Measurements from ENCODE around the gene LCAT. TPM values are rescaled to one million over a fixed set of nuclear protein-coding genes. Genes with fewer than 3 reads are reported as not detected.

Gene LCAT
- total and polyA plus RNA-seq, 9 of the 15 experiments (the other 6 are each of a cell fraction or from before 2014, with no cell fraction given): 0.46 to 21.0 (median 5.0) TPM

GRCh38 chr16:67967958-67968399 lies 24.1 kb upstream of the LCAT start (continued):
- TF ChIP-seq RREB1 (CRISPR knock-in tag; IDR thresholded peaks at IDR 0.05) (no peak), POLR3G (IDR thresholded peaks at IDR 0.05; ENCODE audit: extremely low read depth, insufficient read length, insufficient replicate concordance) (no peak), ARID3B (CRISPR knock-in tag; IDR thresholded peaks at IDR 0.05; ENCODE audit: borderline replicate concordance) (no peak), KHSRP (IDR thresholded peaks at IDR 0.05) (no peak), ZNF766 (CRISPR knock-in tag; conservative IDR thresholded peaks at IDR 0.05) (0 out of 2 replicates have a peak, but pooled peaks have one; percentile 49), GTF2E2 (tag; IDR thresholded peaks at IDR 0.05) (no peak), ZNF41 (CRISPR knock-in tag; conservative IDR thresholded peaks at IDR 0.05) (no peak), ATF1 (CRISPR knock-in tag; IDR thresholded peaks at IDR 0.05) (no peak), ATF1 (tag; IDR thresholded peaks at IDR 0.05) (no peak), MAFK (IDR thresholded peaks at IDR 0.05; ENCODE audit: low read length) (no peak), KAT7 (CRISPR knock-in tag; IDR thresholded peaks at IDR 0.05; ENCODE audit: borderline replicate concordance) (no peak; the same call in 1 of the 2 replicates), ZNF408 (CRISPR knock-in tag; IDR thresholded peaks at IDR 0.05; ENCODE audit: low read depth) (no peak), RFX1 (IDR thresholded peaks at IDR 0.05) (no peak), FIP1L1 (IDR thresholded peaks at IDR 0.05; ENCODE audit: low read depth, low read length, poor library complexity, severe bottlenecking) (peak; percentile 60), ZNF655 (CRISPR knock-in tag; IDR thresholded peaks at IDR 0.05) (no peak), ZKSCAN1 (IDR thresholded peaks at IDR 0.05; ENCODE audit: low read depth, low read length) (no peak), KLF10 (CRISPR knock-in tag; IDR thresholded peaks at IDR 0.05) (no peak), CTBP1 (IDR thresholded peaks at IDR 0.05; ENCODE audit: borderline replicate concordance) (no peak), CBFA2T3 (IDR thresholded peaks at IDR 0.05) (no peak), DMBX1 (CRISPR knock-in tag; IDR thresholded peaks at IDR 0.05; ENCODE audit: borderline replicate concordance) (no peak), ZNF584 (CRISPR knock-in tag; IDR thresholded peaks at IDR 0.05; ENCODE audit: low read depth) (no peak), NFIC (IDR thresholded peaks at IDR 0.05) (no peak)
